Stimulated activated CD4-positive, alpha-beta T cell treated with anti-CD3 and anti-CD28 coated beads, Interleukin-12 subunit alpha, Interleukin-12 subunit beta, amount 100 ng/mL, for 4 hours (primary cell): ENCODE measurements around the gene PLEKHM1.

Source experiments
- DNase-seq: peaks from one replicate; pipeline ENCODE4 v3.0.0-alpha.2; 2020

PLEKHM1 gene

DNA sequence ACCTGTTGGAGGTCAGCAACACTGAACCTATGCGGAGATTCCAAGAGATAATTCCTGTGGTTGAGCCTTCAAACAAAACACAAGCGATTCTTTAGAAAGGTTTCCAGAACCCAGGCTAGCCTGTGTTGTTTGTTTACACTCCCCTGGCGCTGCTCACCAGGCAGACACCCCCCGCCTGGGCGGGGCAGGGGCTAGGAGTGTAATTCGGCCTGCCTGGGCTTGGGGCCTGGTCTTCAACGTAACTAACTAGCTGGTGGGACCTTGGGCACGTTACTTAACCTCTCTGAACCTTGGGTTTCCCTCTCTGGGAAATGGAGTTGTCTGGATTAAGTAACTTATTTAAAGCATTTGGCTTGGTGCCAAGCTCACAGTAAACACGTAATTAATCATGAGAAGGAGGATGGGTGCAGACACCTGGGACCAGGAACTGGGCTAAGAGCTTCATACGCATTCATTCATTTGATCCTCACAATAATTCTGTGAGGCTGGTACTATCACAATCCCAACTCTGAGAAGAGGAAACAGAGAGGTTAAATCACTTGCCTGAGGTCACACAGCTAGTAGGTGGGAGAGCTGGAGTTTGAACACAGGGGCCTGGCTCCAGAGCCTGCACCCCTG is 50.3 kb downstream of the PLEKHM1 start:
- no peak for DNase-seq

DNA sequence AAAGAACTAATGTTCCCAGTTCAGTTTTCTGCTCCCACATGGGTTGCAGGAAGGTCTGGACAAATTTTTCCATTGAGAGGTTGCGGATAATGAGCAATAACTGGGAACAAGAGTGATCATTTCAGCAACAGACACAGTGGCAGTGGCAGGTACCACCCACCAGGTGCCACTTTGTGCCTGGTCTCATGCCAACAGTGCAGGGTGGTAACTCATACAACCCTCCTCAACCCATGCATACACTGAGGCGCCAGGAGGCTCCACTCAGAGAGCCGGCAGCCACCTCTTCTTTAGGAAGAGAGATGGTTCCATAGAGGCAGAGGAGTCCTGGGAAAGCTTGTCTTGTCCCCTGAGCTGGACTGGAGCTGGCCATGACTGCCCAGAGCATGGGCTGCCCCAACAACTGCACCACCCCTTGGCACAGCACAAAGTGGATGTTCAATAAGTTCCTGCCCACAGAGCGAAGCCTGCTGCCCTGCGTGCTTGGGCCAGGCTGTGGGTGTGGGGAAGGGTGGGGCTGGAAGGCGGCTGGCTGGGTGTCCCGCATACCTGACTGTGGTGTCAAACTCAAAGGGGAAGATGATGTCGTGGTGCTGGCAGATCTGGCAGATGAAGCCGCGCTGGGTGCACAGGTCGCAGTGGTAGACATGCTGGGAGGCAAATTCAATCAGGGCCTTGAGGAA is 51.5 kb downstream of the PLEKHM1 start:
- DNase-seq: no peak

- no peak for DNase-seq
Observed at GRCh38 chr17:45437465-45438283, 52.8 kb downstream of the PLEKHM1 start.

- no peak for DNase-seq
Observed at GRCh38 chr17:45436625-45437464, 53.7 kb downstream of the PLEKHM1 start.

GRCh38 chr17:45436161-45436560 is 54.4 kb downstream of the PLEKHM1 start:
- no peak for DNase-seq

DNA sequence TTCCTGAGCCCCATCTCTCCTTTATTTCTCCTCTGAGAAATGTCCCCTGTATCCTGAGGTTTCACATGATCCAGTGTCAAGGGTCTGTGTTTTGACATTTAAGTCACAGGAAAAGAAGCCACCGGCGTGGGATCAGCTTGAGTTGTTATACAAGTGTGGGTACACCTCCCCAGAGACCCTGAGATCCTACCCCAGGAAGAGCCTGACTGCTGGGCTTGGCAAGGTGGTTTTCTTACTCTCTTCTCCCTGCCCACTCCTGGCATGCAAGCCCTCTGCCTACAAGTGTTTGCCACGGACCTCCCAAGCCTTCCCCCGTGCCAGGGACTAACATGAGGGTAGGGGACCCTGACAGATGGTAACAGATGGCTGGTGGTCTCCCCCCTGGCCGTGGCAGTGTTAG is 55.0 kb downstream of the PLEKHM1 start:
- no peak for DNase-seq

GRCh38 chr17:45433159-45433535 is 57.4 kb downstream of the PLEKHM1 start:
- no peak for DNase-seq

DNA sequence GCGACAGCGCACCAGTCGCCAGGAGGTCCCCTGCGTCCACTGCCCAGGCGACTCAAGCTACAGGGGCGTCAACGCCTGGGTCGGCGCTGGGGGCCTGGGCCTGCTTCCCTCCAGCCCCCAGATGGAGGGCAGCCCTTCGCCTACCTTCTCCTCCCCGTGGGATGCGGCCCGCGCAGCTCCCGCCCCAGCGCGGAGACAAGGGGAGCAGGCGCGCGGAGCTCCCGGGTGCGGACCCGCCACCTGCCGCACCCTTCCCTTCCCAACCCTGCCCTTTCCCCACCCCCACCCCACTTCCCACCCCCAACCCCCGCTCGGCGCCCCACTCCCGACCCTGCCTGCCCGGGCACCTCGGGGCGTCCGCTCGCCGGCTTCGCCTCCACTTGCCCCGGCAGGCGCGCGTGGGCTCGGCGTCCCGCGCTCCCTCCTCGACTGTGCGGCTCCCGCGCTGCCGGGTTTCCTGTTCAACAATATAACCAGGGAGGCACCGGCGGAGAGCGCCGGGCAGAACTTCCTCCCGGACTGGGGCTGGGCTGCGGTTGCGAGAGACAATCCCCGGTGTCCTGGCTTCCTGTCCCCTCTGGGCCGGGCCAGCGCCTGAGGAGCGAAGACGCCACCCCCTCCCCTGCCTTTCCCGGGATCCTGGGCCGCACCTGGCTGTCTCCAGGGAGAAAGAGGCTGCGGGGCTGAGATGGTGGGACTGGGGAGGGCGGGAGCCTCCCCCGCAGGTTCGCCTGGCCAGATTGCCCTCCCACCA is 57.9 kb downstream of the PLEKHM1 start, which contains the start of gene ARHGAP27:
ARHGAP27 (minus strand) TSS at position 466 of the 754 bp plus-strand sequence. CDS start 2,591 bp downstream, outside the sequence.
- no peak for DNase-seq

DNA sequence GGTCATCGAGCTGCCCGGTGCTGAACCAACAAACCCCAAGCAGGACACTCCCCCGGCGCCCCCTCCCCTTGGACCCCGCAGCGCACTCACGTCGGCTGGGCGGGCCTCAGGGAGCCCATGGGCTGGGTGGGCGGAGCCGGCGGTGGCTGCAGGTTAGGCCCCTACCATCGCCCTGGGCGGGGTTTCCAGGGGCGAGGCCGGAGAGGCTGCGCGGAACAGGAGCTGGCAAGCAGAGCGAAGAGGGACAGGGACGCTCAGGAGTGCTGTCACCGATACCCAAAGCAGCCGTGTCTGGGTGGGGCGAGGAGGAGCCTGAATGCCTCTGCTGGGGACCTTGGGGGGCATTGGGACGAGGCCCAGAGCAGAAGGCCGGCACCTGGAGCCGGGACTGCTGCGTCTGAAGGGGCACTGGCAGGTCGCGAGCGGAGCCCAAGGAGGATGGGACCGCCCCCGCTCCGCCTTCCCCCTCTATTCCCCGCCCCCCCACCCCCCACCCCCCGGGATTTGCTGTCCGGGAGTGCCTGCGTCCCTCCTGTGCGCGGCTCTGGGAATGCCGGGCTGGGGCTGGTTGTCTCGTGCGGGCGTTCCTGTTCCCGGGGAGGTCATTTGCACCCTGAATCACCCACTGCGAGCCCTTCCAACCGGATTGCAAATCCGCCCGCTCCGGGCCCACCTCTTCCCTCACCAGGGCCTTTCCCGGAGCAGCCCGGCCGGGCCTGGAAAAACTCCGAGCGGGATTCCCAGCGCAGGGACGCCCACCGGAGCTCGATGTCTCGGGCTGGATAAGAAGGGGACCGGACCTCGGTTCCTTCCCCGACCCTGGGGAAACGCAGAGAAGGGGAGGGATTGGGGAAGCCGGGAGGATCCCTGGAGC is 58.8 kb downstream of the PLEKHM1 start:
- DNase-seq: peak; percentile 69

- peak; percentile 33 for DNase-seq
Observed at GRCh38 chr17:45430738-45431530, 59.6 kb downstream of the PLEKHM1 start.

GRCh38 chr17:45430006-45430737 is 60.3 kb downstream of the PLEKHM1 start:
- DNase-seq: no peak

- DNase-seq: no peak
Observed at GRCh38 chr17:45429339-45430005, 61.0 kb downstream of the PLEKHM1 start.

- DNase-seq: no peak
Observed at GRCh38 chr17:45428931-45429338, 61.6 kb downstream of the PLEKHM1 start.

DNA sequence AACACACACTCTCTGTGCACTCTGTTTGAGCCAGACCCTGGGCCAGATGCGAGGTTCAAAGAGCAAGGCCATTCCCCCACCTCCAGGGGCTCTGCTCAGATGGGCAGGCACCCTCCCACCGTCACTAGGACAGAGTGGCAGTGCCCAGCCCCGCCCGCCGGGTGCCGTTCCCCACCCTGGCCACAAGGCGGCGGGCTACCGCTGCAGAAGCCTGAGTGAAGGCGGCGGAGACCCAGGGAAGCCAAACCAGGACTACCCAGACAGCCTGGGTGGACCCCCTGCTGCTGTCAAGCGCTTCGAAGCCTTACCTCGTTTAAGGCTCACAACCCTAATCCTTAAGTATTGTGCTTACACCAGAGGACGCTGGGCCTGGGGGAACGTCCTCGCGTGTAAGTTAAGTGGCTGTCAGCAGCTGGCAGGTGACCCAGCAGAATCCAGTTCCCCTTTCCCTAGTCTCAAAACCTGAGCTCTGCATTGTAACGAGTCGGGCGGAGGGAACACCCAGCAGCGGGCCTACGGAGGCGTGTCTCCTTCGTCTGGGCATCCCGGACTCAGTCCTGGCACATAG is 62.4 kb downstream of the PLEKHM1 start:
- peak; percentile 76 for DNase-seq

DNA sequence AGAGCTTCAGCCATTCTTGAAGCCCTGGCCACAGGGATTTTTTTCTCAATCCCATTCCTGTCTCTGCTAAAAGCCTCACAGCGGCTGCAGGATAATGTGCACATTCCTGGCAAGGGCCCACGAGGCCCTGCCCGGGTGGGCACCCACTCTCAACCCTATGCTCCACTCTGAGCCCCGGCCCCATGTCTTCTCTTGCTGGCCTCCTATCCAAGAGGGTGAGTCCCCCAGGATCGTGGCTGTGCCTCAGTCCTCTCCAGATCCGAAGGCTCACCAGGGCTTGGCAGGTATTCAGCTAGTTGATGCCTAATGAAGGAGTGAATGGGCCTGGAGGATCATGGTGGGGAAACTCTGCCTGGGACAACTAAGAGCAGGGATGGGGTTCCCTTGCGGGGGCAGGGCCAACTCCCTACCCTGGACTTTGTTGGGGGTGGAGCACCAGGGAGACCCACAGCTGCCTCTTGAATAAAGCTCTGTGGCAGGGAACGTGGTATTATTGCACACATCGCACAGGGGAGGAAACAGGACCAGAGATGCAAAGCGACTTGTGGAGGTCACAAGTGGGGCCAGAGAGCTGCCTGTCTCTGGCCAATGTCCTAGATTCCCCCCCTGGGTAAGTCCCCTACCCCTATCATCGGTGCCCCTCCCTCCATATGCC is 63.2 kb downstream of the PLEKHM1 start:
- DNase-seq: no peak

DNA sequence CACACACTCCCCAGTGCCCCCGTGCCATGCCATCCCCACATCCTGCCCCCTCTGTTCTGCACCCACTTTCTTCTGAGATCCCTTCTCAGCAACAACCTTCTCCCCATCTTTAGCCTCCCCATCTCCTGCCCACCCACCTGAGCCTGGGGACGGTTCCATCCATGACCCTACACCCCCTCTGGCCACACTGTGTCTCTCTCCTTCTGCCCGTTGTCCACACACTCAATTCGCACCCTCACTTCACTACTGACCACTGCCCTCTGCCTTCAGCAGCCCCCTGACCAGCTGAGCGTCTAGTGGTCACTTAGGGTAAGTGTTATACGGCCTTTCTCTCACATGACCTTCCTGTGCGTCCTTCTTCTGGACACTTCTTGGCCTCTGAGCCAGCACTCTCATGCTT is 64.0 kb downstream of the PLEKHM1 start:
- no peak for DNase-seq

DNA sequence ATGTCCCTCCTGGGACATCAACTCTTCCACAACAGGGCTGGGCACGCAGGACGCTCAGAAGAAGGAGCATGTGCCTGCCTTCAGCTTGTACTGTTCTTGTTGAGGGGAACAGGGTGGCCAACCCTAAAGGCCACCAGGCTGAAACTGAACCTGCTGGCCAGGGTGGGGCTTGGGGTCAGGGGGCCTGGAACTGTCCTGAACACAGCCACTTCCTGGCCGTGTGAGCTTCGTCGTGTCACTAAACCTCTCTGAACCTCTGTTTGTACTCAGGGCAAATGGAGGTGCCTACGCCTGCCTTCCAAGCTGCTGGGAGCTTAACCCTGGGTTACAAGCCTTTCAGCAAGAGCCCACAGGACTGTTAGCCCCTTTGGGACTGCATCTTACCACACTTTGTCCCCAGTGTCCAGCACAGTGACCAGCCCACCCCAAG is 64.5 kb downstream of the PLEKHM1 start:
- DNase-seq: no peak
